Measurements from ENCODE around the gene MACROD2.

MACROD2 gene

DNA sequence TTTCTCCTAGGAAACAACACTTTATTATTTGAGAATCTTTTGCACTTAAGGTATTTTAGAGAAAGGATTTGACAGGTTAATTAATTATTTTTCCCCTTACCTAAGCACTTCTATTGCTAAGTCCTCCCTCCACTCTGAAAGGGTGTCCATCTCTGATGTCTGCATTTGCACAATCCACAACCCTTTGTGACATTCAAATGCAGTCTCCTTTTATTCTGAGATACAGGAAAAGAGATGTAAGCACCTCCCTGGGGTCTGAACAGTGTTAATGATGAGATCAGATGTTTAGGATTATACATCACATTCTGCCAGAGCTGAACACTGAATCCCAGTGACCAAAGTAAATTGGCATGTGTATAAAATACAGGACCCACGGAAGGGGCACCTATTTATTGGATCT, 1206.3 kb downstream of the MACROD2 start:
- no peak for DNase-seq

GRCh38 chr20:15204234-15204633, 1208.9 kb downstream of the MACROD2 start:
- DNase-seq: no peak

DNA sequence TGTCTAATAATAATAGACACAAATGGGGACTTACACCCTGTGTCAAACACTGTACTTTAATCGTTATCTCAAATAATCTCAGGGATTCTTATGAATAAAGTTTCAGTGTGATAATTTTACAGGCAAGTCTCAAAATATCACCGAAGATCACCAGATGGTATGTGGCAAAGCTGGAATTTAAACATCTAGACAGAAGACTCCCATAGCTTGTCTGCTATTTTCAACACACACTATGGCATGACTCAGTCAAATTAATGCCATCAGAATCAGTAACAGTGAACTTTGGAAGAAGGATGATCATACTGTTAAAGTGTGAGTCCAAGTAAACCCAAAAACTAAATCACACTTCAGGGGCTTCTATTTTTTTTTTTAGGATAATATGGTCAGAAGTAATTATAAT, 1209.7 kb downstream of the MACROD2 start:
- no peak for DNase-seq

GRCh38 chr20:15205719-15206118, 1210.4 kb downstream of the MACROD2 start:
- DNase-seq: no peak

- no peak for DNase-seq
These were observed 1214.2 kb downstream of the MACROD2 start for GRCh38 chr20:15209537-15209936.

GRCh38 chr20:15214051-15214450, 1218.7 kb downstream of the MACROD2 start:
- DNase-seq: no peak

DNA sequence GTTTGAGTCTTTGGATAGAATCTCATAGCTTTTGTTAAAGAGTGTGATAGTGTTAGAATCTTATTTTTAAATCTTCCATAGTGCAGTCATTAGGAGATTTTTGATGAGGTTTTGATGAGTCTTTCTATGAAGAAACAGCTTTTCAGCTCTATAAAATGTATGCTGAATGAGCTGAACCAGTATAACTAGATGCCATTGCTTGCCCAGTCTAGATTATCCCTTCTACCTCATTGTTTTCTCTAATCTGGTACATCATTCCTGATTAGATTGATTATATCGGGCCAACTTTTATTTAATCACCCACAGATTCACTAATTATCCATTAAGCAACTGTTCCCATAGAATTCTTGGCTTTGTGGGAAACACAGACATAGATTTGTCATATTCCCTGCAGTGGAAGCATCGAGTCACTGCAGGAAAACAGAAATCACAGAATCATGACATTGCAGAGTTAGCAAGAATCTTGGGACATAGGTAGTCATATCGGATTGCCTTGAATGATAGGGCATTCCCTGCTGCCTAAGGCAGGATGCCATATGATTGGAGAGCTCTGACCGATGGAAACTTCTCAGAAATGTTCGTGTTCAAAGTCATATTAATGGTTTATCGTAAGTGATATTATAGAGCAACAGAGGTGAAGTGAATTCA, 1224.8 kb downstream of the MACROD2 start:
- no peak for DNase-seq

DNA sequence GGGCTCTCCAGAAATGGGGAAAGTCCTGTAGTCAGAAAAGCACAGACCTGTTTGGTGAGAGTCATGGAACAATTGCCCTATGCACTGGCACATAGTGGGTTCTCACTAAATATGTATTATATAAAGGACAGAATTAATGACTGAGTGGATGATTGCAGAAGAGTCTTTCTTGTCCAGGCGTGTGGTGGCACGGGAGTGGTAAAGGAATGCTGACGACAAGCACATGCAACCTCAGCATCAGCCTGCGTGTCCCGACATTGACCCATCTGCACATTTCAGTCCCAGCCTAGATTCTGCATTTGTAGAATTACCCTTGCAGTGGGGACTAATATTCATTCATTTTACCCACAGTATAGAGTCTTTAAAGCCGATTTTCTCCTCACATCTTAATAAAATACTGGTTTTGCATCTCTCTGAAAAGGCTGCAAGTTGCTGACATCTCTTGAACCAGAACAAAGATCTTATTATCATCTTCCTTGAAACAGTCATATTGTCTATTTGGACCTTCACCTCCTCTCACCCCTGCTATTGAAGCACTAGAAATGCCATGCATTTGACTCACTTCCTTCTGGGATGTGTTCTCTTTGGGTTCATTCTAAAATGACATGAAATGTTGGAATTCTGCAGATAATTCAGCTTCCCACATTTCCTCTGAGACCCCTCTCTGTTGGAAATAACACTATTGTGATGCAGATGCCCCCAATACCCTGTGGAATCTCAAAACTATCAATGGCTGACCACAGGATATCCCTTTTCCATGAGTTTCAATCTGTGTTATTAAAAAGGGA, 1225.7 kb downstream of the MACROD2 start:
- no peak for DNase-seq

- no peak for DNase-seq
These were observed 1227.4 kb downstream of the MACROD2 start for GRCh38 chr20:15222502-15223330.

DNA sequence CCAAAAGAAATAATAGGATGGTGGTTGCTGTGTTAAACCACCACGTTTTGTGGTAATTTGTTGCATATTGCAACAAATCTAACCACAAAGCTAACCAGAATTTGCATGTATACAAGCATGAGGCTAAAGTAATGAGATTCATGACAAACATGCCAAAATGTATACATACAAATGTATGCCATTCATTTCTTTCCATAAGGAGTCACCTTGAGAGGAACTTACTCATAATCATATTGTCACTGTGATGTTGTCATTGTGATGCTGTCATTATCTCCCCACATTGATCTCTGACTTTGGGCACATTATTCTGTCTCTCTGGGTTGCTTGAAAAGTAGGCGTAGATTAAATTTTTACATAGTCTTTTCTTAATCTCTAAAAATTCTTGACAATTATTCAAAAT, 1228.9 kb downstream of the MACROD2 start:
- DNase-seq: no peak

DNA sequence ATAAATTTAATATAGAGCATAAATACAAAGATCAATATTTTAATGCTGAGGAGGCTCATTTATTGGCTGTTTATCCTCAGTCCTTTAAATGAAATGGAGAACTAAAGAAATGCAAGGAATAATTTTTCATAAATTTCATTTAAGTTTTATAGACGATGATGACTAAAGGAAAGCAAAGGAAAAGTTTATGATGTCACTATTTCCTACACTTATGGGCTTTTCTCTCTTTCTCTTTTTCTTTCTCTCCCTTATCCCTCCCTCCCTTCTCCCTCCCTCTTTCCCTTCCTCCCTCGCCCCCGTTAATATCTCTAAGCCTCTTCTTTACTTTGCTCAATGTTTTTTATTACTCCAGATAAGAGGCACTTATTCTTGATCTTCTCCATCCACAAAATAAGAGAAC, 1231.8 kb downstream of the MACROD2 start:
- DNase-seq: no peak

- no peak for DNase-seq
These were observed 1236.9 kb downstream of the MACROD2 start for GRCh38 chr20:15232243-15232642.

DNA sequence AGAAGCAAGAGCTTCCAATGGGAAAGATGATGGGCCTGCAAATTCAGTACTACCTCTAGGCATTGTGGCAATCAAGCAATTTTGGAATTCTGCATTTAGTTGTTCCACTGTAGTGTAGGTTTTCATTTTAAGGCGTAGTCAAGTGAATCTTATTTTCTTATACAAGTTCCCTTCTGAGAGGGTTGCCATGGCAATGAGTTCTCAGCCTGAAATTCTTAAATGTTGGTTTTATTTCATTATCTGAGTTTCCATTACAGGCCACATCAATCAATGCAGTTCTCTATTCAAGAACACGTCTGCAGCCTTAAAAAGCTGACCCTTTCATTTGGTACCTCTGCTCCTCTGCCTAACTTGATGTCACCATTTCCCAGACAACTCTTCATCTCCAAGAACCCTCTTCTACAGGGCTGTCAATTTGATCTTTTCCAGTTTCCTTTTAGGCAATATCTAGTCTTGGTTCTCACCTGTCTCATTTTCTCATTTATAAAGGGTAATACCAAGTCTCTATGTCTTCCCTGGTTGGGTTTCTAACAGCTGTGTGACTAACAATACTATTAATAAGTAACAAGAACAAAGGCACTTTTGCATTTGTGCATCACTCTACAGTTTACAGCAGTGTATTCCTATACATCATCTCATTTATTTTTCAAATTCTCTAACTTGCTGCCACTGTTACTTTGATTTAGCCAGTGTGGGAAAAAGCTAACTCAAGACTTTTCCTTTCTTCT, 1240.3 kb downstream of the MACROD2 start:
- no peak for DNase-seq

- peak; percentile 30 for DNase-seq
These were observed 1241.5 kb downstream of the MACROD2 start for GRCh38 chr20:15236812-15237211.

- DNase-seq: no peak
These were observed 1244.4 kb downstream of the MACROD2 start for GRCh38 chr20:15239542-15240206.

DNA sequence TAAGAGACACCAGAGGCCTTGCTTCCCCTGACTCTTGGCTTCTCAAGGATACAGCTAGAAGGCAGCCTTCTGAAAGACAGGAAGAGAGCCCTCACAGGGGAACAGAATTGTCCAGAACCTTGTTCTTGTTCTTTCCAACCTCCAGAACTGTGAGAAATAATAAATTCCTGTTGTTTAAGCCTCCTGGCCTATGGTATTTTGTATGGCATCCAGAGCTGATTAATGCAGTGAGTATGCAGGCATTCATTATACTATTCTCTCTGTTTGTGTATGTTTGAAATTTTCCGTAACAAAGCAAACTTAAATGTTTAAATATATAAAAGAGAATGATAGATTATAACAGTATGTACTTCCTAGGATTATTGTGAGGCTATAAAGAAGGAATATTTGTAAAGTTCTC, 1245.5 kb downstream of the MACROD2 start:
- no peak for DNase-seq

DNA sequence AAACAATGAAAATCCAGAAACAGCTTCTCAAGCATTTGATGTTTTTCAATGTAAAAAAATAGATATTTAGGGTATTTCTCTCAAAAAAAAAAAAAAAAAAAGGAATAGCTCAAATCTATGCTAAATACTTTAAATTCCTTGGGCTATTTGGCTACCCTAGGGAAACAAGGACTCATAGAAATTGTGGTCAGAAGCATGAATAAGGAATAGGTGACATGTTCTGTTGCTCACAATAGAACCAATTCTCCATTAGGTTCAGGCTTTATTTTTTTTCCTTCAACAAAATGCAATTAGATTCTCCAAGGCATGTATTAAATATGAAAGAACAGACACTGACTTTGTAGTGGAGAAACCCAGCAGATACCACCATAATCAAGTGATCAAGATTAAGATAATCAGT, 1246.4 kb downstream of the MACROD2 start:
- DNase-seq: no peak

GRCh38 chr20:15242773-15243172, 1247.5 kb downstream of the MACROD2 start:
- DNase-seq: no peak

GRCh38 chr20:15245896-15246295, 1250.6 kb downstream of the MACROD2 start:
- no peak for DNase-seq

DNA sequence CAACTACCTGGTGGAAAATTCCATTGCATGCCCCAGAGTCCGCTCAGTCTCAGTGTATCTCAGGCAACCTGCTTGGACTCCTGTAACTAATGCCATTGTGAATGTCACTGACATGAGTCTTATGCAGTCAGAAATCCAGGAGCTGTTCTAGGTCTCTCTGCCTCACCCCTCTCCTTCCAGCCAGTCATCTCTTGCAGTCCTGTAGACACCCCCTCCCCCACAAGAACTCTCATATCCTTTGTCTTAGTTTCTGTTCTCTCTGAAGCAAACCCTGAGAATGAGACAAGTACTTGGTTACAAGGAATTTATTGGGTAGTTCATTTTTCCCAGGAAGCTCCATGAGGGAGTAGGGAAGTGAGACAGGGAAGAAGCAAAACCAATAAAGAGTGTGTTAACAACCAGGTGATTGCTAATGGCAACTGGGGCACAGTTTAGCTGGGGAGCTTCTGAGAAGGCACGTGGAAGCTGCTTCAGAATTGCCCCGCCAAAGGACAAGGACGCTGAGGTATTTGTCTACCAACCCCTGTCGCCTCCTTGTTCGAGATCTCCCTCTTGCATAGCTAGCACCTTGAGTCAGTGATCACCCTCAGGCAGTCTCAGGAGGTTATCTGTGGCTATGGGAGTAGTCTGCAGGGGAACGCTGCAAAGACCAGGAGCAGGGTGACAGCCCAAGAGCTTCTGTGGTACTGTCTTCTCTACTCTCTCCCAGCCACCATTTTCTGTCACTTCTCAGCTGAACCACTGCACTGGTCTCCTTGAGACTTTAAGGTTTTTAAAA, 1253.5 kb downstream of the MACROD2 start:
- no peak for DNase-seq

GRCh38 chr20:15251171-15251570, 1255.9 kb downstream of the MACROD2 start:
- DNase-seq: no peak

DNA sequence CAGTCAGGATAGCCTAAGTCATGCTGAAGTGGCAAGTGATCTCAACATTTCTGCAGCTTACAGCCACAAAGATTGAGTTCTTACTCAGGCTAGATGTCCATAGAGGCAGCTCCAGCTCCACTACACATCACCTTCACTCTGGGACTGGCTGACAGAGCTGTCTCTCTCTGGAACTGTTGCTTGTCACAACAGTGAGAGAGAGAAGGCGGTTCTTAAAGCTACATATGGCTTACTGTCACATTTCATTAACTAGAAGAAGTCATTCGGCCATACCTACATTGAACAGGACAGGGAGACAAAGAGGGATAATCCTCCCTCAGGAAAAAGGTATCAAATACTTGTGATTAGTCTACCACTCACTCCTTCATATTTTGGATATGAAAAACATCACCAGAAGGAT, 1257.0 kb downstream of the MACROD2 start:
- no peak for DNase-seq

All from NCI-H748 treated with DMSO at 0.1 percent for 48 hours (cell line).